Panc1 (cell line): ENCODE data around the gene OR1E1. TPM values are rescaled to one million over a fixed set of nuclear protein-coding genes. Genes with fewer than 3 reads are reported as not detected.

Experiments used
- ATAC-seq: fragments of 200-7000 bp; cut with Tn5 transposase; 2 replicates; pipeline ENCODE4 v1.9.1; 2020; ENCODE audit warnings: mild to moderate bottlenecking, moderate library complexity
- BruUV-seq: library from RNA; stranded (reverse); fragments of 400-500 nt; replicated peaks from 2 replicates; lab custom pipeline; 2021; lab: Mats Ljungman, UMichigan
- CTCF ChIA-PET: fragments of 300-600 bp; sonication (Branson Sonifier 250); formaldehyde crosslinking; loops from one replicate; lab custom pipeline; 2022; ENCODE audit warnings: antibody characterized with exemption; lab: Charles Lee
- POLR2A ChIA-PET: fragments of 300-600 bp; sonication (Branson Sonifier 250); formaldehyde crosslinking; loops from one replicate; lab custom pipeline; 2022; ENCODE audit warnings: antibody characterized with exemption; lab: Charles Lee
- DNase-seq: peaks from one replicate; pipeline ENCODE4 v3.0.0-alpha.2; 2010; ENCODE audit warnings: low read depth, low spot score
- H3K27ac ChIP-seq: 2 replicates; pipeline ENCODE4 v1.5.1; 2011; ENCODE audit warnings: mild to moderate bottlenecking, low read length, inconsistent platforms
- H3K27me3 ChIP-seq: fragments of 200-500 bp; sonication (Bioruptor generic); 2 replicates; pipeline ENCODE4 v1.6.0; 2014; ENCODE audit warnings: low read length, inconsistent platforms; ENCODE audit not compliant: control insufficient read depth, insufficient read depth
- H3K36me3 ChIP-seq: fragments of 200-500 bp; sonication (Bioruptor generic); 2 replicates; pipeline ENCODE4 v1.5.1; 2014; ENCODE audit warnings: inconsistent platforms, mild to moderate bottlenecking, low read length, moderate library complexity; ENCODE audit not compliant: control insufficient read depth, insufficient read depth
- H3K4me1 ChIP-seq: 2 replicates; pipeline ENCODE4 v1.5.1; 2011; ENCODE audit warnings: inconsistent platforms, mild to moderate bottlenecking, low read length, moderate library complexity; ENCODE audit not compliant: control insufficient read depth, insufficient read depth
- H3K4me3 ChIP-seq, 2 experiments: 2 replicates each; pipeline ENCODE4 v1.5.1; 2011 to 2012; ENCODE audit warnings: low read depth in 2 of 2, low read length in 2 of 2, mild to moderate bottlenecking in 2 of 2, inconsistent platforms in 1 of 2, moderate library complexity in 1 of 2
- H3K9me3 ChIP-seq: fragments of 200-500 bp; sonication (Bioruptor generic); 2 replicates; pipeline ENCODE4 v1.5.1; 2014; ENCODE audit warnings: low read depth, mild to moderate bottlenecking, inconsistent platforms, low read length, moderate library complexity; ENCODE audit not compliant: control insufficient read depth, insufficient read depth
- POLR2AphosphoS5 ChIP-seq: IDR thresholded peaks from 2 replicates; pipeline ENCODE4 v1.6.1; 2012; ENCODE audit warnings: mild to moderate bottlenecking, low read depth, low read length, moderate library complexity
- SIN3A ChIP-seq: IDR thresholded peaks from 2 replicates; pipeline ENCODE4 v1.6.1; 2012; ENCODE audit warnings: low read depth, mild to moderate bottlenecking, low read length, moderate library complexity, borderline replicate concordance; ENCODE audit not compliant: insufficient read depth
- TCF7L2 ChIP-seq: IDR thresholded peaks from 2 replicates; pipeline ENCODE4 v1.6.1; 2011; ENCODE audit warnings: mild to moderate bottlenecking, low read depth, low read length, inconsistent platforms
- in situ Hi-C: cut with HindIII; loops from 2 replicates; pipeline ENCODE4 v1.10.0; 2016; ENCODE audit warnings: low sequenced_read_pairs, low pct_unique_long_range_greater_than_20kb
- intact Hi-C: fragments of 100-400 bp; cut with micrococcal nuclease; formaldehyde crosslinking; loops from one replicate; pipeline ENCODE4 v1.10.0; 2022; ENCODE audit not compliant: unreplicated experiment
- total RNA-seq: library from RNA; stranded (reverse); gene quantifications from one replicate; pipeline ENCODE4 v1.2.1, GENCODE V29; 2021; ENCODE audit not compliant: unreplicated experiment
- TF ChIP-seq, protein P1 (sequence below): fragments of 450-650 bp; IDR thresholded peaks from 2 replicates; pipeline ENCODE4 v1.5.1; 2017; ENCODE audit warnings: mild to moderate bottlenecking
- TF ChIP-seq, protein P2 (sequence below), 2 experiments: IDR thresholded peaks; 2 replicates each; pipeline ENCODE4 v1.6.1; 2011 to 2012; ENCODE audit warnings: low read depth in 2 of 2, control low read depth in 1 of 2, low read length in 1 of 2, mild to moderate bottlenecking in 1 of 2, moderate library complexity in 1 of 2; ENCODE audit not compliant: insufficient read depth in 1 of 2

The OR1E1 gene
- total RNA-seq, 1 experiment from 2014 or later, result not detected

GRCh38 chr17:3440451-3440850, 42.2 kb upstream of the OR1E1 start:
- no peak for TF ChIP-seq POLR2AphosphoS5
- TF ChIP-seq, protein P1, sequence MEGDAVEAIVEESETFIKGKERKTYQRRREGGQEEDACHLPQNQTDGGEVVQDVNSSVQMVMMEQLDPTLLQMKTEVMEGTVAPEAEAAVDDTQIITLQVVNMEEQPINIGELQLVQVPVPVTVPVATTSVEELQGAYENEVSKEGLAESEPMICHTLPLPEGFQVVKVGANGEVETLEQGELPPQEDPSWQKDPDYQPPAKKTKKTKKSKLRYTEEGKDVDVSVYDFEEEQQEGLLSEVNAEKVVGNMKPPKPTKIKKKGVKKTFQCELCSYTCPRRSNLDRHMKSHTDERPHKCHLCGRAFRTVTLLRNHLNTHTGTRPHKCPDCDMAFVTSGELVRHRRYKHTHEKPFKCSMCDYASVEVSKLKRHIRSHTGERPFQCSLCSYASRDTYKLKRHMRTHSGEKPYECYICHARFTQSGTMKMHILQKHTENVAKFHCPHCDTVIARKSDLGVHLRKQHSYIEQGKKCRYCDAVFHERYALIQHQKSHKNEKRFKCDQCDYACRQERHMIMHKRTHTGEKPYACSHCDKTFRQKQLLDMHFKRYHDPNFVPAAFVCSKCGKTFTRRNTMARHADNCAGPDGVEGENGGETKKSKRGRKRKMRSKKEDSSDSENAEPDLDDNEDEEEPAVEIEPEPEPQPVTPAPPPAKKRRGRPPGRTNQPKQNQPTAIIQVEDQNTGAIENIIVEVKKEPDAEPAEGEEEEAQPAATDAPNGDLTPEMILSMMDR, result no peak
- no peak for TF ChIP-seq TCF7L2
- TF ChIP-seq, protein P2, sequence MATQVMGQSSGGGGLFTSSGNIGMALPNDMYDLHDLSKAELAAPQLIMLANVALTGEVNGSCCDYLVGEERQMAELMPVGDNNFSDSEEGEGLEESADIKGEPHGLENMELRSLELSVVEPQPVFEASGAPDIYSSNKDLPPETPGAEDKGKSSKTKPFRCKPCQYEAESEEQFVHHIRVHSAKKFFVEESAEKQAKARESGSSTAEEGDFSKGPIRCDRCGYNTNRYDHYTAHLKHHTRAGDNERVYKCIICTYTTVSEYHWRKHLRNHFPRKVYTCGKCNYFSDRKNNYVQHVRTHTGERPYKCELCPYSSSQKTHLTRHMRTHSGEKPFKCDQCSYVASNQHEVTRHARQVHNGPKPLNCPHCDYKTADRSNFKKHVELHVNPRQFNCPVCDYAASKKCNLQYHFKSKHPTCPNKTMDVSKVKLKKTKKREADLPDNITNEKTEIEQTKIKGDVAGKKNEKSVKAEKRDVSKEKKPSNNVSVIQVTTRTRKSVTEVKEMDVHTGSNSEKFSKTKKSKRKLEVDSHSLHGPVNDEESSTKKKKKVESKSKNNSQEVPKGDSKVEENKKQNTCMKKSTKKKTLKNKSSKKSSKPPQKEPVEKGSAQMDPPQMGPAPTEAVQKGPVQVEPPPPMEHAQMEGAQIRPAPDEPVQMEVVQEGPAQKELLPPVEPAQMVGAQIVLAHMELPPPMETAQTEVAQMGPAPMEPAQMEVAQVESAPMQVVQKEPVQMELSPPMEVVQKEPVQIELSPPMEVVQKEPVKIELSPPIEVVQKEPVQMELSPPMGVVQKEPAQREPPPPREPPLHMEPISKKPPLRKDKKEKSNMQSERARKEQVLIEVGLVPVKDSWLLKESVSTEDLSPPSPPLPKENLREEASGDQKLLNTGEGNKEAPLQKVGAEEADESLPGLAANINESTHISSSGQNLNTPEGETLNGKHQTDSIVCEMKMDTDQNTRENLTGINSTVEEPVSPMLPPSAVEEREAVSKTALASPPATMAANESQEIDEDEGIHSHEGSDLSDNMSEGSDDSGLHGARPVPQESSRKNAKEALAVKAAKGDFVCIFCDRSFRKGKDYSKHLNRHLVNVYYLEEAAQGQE (IDR thresholded peaks at IDR 0.05; ENCODE audit: insufficient read depth in 1 of 2, low read depth in 2 of 2, low read length in 1 of 2), result no peak
- no peak for TF ChIP-seq SIN3A
- intact Hi-C loops, result no loop called here
- DNase-seq (no peak), ATAC-seq (no peak)
- Histone ChIP-seq H3K9me3 (no peaks in the 10 kb centered on the region), H3K4me3 (no peak overlapping the region), H3K27ac (no peak overlapping the region), H3K4me1 (no peaks in the 10 kb centered on the region), H3K36me3 (no peaks in the 10 kb centered on the region), H3K27me3 (peaks cover 4% of the 10 kb centered on the region; the same call in 1 of the 2 replicates)
- BruUV-seq, result no TSS peak
- ChIA-PET CTCF (no interaction called here), POLR2A (no interaction called here)
- in situ Hi-C loops, result no loop called here

- POLR2A ChIA-PET, result no interaction called here
Observed at GRCh38 chr17:3438368-3438767, 40.2 kb upstream of the OR1E1 start.

More at GRCh38 chr17:3438368-3438767, 40.2 kb upstream of the OR1E1 start:
- H3K27me3 ChIP-seq, result 0 out of 2 replicates have a peak, but pooled peaks cover 2% of the 10 kb centered on the region
- DNase-seq, result no peak
- no peak for ATAC-seq
- in situ Hi-C loops, result no loop called here
- no TSS peak for BruUV-seq
- no peaks in the 10 kb centered on the region for H3K4me1 ChIP-seq
- H3K27ac ChIP-seq, result no peak overlapping the region
- intact Hi-C loops, result no loop called here
- no peak overlapping the region for H3K4me3 ChIP-seq
- H3K36me3 ChIP-seq, result no peaks in the 10 kb centered on the region
- no peaks in the 10 kb centered on the region for H3K9me3 ChIP-seq
- CTCF ChIA-PET, result no interaction called here
- TF ChIP-seq, protein P2 (IDR thresholded peaks at IDR 0.05; ENCODE audit: insufficient read depth in 1 of 2, low read depth in 2 of 2, low read length in 1 of 2), result no peak
- TF ChIP-seq, protein P1, result no peak
- TF ChIP-seq POLR2AphosphoS5, result no peak
- TF ChIP-seq TCF7L2, result no peak
- TF ChIP-seq SIN3A, result no peak
